Lung (tissue), 12 donors: ENCODE measurements around the gene RAP1A. TPM values are rescaled to one million over a fixed set of nuclear protein-coding genes. Genes with fewer than 3 reads are reported as not detected.

Experiments
- ATAC-seq: fragments of 200-7000 bp; cut with Tn5 transposase; one replicate; pipeline ENCODE4 v1.9.1; 2020; ENCODE audit warnings: moderate number of reproducible peaks; ENCODE audit not compliant: insufficient read depth, low FRiP score
- DNase-seq, 3 donors: peaks; one replicate each; pipeline ENCODE4 v3.0.0-alpha.2; 2013 to 2017
- H3K27ac ChIP-seq, 2 donors: one replicate each; pipeline ENCODE4 v1.5.1; 2013; ENCODE audit warnings: mild to moderate bottlenecking in 2 of 2, moderate library complexity in 2 of 2, control low read depth in 1 of 2, inconsistent platforms in 1 of 2, low read depth in 1 of 2, low read length in 1 of 2
- H3K27me3 ChIP-seq, 3 donors: one replicate each; pipeline ENCODE4 v1.5.1; 2013; ENCODE audit warnings: low read length in 2 of 3; ENCODE audit not compliant: control insufficient read depth in 3 of 3, insufficient read depth in 3 of 3
- H3K36me3 ChIP-seq, 4 donors: one replicate each; pipeline ENCODE4 v1.5.1; 2013; ENCODE audit warnings: low read length in 4 of 4, mild to moderate bottlenecking in 1 of 4, moderate library complexity in 1 of 4; ENCODE audit not compliant: control insufficient read depth in 4 of 4, insufficient read depth in 4 of 4
- H3K4me1 ChIP-seq, 5 donors: one replicate each; pipeline ENCODE4 v1.5.1; 2013; ENCODE audit warnings: low read length in 5 of 5, mild to moderate bottlenecking in 2 of 5, moderate library complexity in 1 of 5; ENCODE audit not compliant: control insufficient read depth in 5 of 5, insufficient read depth in 5 of 5
- H3K4me3 ChIP-seq: one replicate; pipeline ENCODE4 v1.5.1; 2013; ENCODE audit warnings: mild to moderate bottlenecking, control low read depth, moderate library complexity
- H3K9ac ChIP-seq, 2 donors: one replicate each; pipeline ENCODE4 v1.5.1; 2013; ENCODE audit warnings: low read length in 2 of 2, control low read depth in 1 of 2; ENCODE audit not compliant: insufficient read depth in 1 of 2
- H3K9me3 ChIP-seq, 4 donors: one replicate each; pipeline ENCODE4 v1.5.1; 2013; ENCODE audit warnings: low read length in 3 of 4, mild to moderate bottlenecking in 1 of 4, moderate library complexity in 1 of 4; ENCODE audit not compliant: control insufficient read depth in 4 of 4, insufficient read depth in 3 of 4
- CTCF ChIP-seq: IDR thresholded peaks from 2 replicates; pipeline ENCODE4 v1.5.1; 2012; ENCODE audit warnings: mild to moderate bottlenecking; ENCODE audit errors: control extremely low read depth, extremely low read depth
- WGBS, 2 donors: extraction: QIAGEN DNeasy Blood & Tissue Kit; methylation state at CpG; one replicate each; pipeline ENCODE4 v1.1.7; 2013; 5-methylcytosine and 5-hydroxymethylcytosine counted together
- polyA plus RNA-seq, 2 donors: library from polyadenylated mRNA; stranded (reverse); fragments of 200-250 nt; gene quantifications; one replicate each; pipeline ENCODE4 v1.2.1, GENCODE V29; 2013
- total RNA-seq, 2 donors: library from RNA; depleted of rRNA in 1 of 2; stranded (reverse); fragments of >200 nt in 1 of 2; gene quantifications; one replicate each; pipeline ENCODE4 v1.2.1, GENCODE V29; 2014 to 2021
- donor health status: control.
- donor health status: control.
- donor health status: Bipolar disorder and iron deficiency.
- donor health status: healthy.
- donor health status: DM: yes; HTN: yes; CAD: no.

The RAP1A gene
- total and polyA plus RNA-seq, 4 donors: 64.5 to 97.3 (median 77.6) TPM

GRCh38 chr1:111643097-111643496 lies 23.5 kb downstream of the RAP1A start:
- WGBS, 2 donors: 88 to 90% methylated on average over 2 of the region's 2 CpGs

GRCh38 chr1:111643696-111644095 lies 24.1 kb downstream of the RAP1A start:
- no peak overlapping the region for H3K4me3 ChIP-seq
- H3K9ac ChIP-seq: no peak overlapping the region
- H3K9me3 ChIP-seq: peaks cover 0 to 3% (median 0%) of the 10 kb centered on the region in 4 donors
- H3K27ac ChIP-seq: no peak overlapping the region
- peaks cover 2 to 5% (median 3%) of the 10 kb centered on the region in 4 donors for H3K36me3 ChIP-seq
- H3K4me1 ChIP-seq: peaks cover 0 to 9% (median 0%) of the 10 kb centered on the region in 5 donors
- DNase-seq (no peak), ATAC-seq (no peak)
- WGBS, 2 donors: 96 to 98% methylated on average over 3 of the region's 3 CpGs
- TF ChIP-seq CTCF: no peak
- no peaks in the 10 kb centered on the region for H3K27me3 ChIP-seq

More at GRCh38 chr1:111643097-111643496, 23.5 kb downstream of the RAP1A start:
- Histone ChIP-seq H3K4me3 (no peak overlapping the region), H3K27ac (no peak overlapping the region), H3K4me1 (peaks cover 0 to 9% (median 0%) of the 10 kb centered on the region in 5 donors), H3K27me3 (no peaks in the 10 kb centered on the region), H3K36me3 (peaks cover 0 to 2% (median under 1%) of the 10 kb centered on the region in 4 donors), H3K9me3 (peaks cover 0 to 3% (median 0%) of the 10 kb centered on the region in 4 donors), H3K9ac (no peak overlapping the region)
- DNase-seq (no peak), ATAC-seq (no peak)
- TF ChIP-seq CTCF: no peak

GRCh38 chr1:111644506-111644905 lies 24.9 kb downstream of the RAP1A start:
- ATAC-seq (no peak), DNase-seq (no peak)
- no peak overlapping the region for H3K4me3 ChIP-seq
- H3K27ac ChIP-seq: no peak overlapping the region
- H3K9ac ChIP-seq: no peak overlapping the region
- H3K4me1 ChIP-seq: peaks cover 0 to 9% (median 5%) of the 10 kb centered on the region in 5 donors
- TF ChIP-seq CTCF: no peak
- H3K36me3 ChIP-seq: peaks cover 2 to 5% (median 3%) of the 10 kb centered on the region in 4 donors
- WGBS, 2 donors: 93 to 94% methylated on average over 1 of the region's 1 CpG
- no peaks in the 10 kb centered on the region for H3K27me3 ChIP-seq
- H3K9me3 ChIP-seq: peaks cover 0 to 3% (median 0%) of the 10 kb centered on the region in 4 donors

GRCh38 chr1:111647736-111648135 lies 28.1 kb downstream of the RAP1A start:
- no peak overlapping the region for H3K4me3 ChIP-seq
- WGBS, 2 donors: 86 to 94% methylated on average over 1 of the region's 1 CpG
- peaks cover 0 to 9% (median 6%) of the 10 kb centered on the region in 5 donors for H3K4me1 ChIP-seq
- peaks cover 2 to 5% (median 3%) of the 10 kb centered on the region in 4 donors for H3K36me3 ChIP-seq
- peaks cover 0 to 3% (median 0%) of the 10 kb centered on the region in 4 donors for H3K9me3 ChIP-seq
- TF ChIP-seq CTCF: no peak
- H3K27ac ChIP-seq: no peak overlapping the region
- no peak for ATAC-seq
- no peak for DNase-seq
- H3K9ac ChIP-seq: no peak overlapping the region
- H3K27me3 ChIP-seq: no peaks in the 10 kb centered on the region
